Stimulated activated CD4-positive, alpha-beta T cell treated with anti-CD3 and anti-CD28 coated beads, TNF-alpha, amount 100 ng/mL, for 24 hours (primary cell): ENCODE data around the gene IL25.
"Not testable (repeated sequence)": the region's sequence is repeated elsewhere in the genome, so short reads cannot be mapped to it uniquely, and the experiment has no call there.

Source experiments
- DNase-seq, 3 experiments: peaks; one replicate each; pipeline ENCODE4 v3.0.0-alpha.2; 2020; ENCODE audit warnings: low read depth in 3 of 3

Gene IL25

DNA sequence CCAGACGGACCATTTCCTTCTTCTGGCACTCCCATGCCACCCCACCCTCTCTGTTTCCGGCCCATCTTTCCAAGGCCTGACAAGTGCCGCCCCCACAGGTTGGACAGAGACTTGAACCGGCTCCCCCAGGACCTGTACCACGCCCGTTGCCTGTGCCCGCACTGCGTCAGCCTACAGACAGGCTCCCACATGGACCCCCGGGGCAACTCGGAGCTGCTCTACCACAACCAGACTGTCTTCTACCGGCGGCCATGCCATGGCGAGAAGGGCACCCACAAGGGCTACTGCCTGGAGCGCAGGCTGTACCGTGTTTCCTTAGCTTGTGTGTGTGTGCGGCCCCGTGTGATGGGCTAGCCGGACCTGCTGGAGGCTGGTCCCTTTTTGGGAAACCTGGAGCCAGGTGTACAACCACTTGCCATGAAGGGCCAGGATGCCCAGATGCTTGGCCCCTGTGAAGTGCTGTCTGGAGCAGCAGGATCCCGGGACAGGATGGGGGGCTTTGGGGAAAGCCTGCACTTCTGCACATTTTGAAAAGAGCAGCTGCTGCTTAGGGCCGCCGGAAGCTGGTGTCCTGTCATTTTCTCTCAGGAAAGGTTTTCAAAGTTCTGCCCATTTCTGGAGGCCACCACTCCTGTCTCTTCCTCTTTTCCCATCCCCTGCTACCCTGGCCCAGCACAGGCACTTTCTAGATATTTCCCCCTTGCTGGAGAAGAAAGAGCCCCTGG lies 3.1 kb downstream of the IL25 start:
- no peak for DNase-seq

DNA sequence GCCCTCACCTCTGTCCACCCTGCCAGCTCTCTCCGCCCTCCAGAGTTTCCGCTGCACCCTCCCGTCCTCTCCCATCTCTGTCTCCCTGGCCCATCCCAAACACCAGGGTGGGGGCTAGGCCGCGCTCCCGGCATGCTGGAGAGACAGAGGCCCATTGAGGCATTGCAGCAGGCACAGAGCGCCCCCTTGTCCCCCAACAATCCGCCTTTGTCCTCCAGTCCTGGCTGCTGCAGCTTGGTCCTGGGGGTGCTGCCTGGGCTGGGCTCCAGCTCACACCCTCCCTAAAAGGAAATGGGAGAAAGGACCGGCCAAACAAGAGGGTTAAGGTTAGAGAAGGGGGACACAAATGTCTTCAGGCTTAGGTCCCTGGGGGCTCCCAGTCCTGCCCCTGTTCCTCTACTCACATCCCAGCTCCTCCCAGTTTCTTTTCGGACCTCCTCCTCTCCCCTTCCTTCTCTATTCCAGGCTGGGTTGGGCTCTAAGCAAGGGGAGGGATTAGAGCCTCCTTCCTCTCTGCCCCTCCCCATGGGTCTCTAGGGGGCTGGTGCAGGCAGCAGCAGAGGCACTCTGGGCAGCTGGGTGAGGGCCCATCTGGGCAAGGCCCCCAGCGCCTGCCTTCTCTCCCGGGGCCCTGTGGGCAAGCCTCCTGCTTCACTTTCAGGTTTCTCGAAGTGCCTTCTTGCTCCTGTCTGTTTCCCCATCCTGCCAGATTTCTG lies 4.0 kb downstream of the IL25 start, which contains the start of gene CMTM5:
Gene CMTM5, plus strand, starts transcription at position 565 of the 716 bp plus-strand sequence. CDS start 206 bp downstream, outside the sequence.
- no peak for DNase-seq

DNA sequence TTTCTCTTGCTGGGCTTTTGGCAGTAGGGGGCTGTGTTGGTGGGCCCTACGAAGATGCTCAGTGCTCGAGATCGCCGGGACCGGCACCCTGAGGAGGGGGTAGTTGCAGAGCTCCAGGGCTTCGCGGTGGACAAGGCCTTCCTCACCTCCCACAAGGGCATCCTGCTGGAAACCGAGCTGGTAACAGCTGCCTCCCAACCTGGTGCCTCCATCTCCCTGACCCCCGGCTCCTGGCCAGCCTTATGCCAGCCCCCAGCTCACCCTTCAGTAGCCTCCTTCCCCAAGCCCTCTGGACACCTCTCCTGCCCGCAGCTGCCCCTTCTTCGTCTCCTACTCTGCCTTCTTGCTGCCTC lies 4.6 kb downstream of the IL25 start:
- no peak for DNase-seq

DNA sequence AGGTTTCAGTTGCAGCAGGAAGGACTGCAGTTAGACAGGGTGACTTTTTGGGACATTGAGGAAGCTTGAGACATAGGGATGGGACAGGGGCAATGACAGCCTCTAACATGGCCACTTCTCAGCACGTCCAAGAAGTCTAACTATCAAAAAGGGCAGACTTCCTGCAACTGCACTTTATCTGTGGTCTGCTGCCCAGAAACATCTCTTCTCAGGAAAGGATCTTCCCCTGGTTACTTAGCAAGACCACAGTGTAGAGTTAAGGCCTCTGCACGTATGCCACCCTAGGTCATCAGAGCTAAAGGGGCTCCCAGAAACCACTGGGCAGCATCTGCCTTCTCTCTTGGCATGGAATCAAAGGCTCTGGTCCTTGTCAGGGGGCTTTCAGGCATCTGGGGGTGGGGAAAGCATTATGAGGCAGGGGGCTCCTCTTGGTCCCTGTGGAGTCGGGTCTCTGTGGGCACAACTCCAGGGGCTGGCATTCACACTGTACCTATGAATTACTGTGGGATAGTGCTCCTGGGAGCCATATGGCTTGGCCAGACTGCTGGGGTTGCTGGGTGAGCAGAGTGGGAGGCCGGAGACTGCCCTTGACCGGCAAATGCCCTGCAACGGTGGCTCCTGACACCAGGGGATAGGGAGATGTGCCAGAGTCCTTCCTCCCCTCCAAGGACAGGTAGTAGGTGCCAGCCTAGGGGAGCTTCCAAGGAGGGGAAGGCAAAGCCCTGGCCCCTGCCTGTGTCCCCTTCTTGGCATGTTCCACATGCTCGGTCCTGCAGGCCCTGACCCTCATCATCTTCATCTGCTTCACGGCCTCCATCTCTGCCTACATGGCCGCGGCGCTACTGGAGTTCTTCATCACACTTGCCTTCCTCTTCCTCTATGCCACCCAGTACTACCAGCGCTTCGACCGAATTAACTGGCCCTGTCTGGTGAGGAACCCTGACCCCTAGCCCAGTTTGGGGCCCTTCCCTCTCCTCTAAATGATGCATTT lies 5.3 kb downstream of the IL25 start:
- no peak for DNase-seq

DNA sequence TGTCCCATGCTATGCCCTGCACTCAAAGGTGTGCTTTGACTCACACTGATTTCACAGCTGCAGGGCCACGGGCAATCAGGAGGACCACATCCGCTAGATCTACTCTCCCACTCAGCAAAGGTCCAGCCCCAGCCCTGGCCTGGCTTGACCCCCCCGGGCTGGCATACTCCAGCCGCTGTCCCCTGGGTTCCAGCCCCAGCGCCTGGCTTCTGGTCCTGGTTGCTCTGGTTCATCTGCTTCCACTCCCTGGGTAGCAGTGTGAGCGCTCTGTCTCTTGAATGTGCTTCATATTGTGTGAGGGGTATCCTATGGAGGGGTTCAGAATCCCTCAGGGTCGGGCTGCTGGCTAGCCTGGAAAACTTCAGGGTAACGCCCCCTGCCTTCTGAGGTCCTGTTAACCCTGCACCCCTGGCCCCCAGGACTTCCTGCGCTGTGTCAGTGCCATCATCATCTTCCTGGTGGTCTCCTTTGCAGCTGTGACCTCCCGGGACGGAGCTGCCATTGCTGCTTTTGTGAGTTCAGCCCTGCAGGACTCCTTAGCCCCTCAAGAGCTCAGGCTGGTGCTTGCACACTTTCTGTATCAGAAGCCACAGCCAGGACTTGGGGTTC lies 6.1 kb downstream of the IL25 start:
- no peak for DNase-seq

DNA sequence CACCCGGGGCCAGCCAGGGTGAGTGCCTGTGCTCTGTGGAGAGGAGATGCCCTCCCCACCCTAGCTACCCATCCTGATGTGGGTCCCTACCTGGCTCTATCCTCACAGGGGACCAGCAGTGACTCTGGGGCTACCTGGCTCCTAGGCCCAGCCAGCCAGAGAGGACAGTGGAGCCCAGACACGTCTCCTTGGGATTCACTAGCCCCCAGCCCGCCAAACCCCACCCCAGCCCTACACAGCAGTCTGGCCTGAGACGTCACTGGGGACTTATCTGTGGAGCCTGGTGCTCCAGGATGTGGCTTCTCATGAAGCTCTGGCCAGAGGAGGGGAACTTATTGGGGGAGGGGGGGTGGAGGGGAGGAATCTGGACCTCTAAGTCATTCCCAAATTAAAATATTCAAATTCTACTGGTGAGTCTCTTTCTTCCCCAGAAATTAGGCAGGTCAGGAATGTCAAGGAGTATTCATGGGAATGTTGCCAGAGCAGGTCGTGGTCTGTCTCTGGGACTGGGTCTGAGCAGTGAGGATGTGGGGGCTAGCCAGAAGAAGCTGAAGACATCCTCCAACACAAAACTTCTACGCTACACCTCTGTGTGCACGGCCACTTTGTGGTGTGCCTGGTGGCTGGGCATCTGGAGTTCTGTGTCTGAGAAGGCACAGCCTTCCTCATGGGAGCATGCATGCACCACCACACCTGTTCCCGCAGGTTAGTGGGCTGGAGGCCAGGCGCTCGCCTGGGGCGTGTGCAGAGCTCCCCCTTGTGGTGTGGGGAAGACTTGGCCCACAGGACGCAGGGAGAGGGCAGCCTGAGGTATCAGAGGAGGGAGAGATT lies 7.0 kb downstream of the IL25 start:
- DNase-seq: peak; percentile 32 to 60 (median 40)

DNA sequence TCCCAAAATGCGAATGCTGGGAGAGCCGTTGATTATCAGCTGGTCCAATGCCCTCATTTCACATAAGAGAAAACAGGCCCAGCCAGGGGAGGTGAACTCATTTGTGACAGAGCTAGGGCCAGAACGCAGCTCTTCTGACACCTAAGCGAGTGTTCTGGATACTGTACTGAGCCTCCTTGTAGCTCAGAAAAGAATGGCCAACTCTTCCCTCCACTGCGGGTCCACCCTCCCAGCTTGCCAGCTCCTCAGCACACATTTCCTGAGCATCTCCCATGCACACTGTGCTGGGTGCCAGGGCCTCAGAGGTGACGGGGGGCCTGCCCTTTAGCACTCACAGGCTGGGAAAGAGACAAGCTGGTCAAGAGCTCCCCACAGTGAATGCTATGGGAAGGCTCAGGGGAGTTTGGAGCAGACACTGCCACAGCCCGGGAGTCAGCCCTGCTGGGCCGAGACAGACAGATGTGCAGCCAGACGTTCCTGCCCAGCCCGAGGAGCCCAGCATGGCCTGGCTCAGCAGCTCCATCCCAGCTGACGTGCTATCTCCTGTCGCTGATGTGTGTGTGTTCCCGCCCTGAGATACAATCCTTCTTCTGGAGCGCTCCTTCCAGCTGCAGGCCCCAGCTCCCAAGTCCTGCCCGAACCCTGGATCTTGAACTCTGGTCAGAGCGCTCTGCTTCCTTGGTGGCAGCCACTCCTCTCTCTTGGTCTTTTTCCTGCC lies 7.7 kb downstream of the IL25 start:
- DNase-seq: no peak

- DNase-seq: no peak
Measured at GRCh38 chr14:23380976-23381375, 8.4 kb downstream of the IL25 start.

DNA sequence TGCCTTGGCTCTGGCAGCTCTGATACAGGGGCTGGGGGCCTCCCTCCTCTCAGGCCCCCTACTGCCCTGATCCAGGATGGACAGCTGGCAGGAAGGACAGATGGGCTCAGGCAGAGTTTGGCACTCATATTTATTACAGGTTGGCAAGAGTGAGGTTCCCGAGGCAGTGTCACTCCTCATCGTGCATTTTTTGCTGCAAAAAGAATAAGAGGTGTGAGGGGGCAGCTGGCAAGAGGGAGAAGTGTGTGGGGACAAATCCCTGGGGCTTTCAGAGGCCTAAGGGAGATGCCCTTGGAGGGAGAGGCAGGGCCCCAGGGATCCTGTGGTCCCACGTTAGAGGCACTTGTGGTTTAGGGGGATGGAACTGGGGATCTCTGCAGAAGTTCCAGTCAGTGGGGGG lies 9.3 kb downstream of the IL25 start:
- no peak for DNase-seq

DNA sequence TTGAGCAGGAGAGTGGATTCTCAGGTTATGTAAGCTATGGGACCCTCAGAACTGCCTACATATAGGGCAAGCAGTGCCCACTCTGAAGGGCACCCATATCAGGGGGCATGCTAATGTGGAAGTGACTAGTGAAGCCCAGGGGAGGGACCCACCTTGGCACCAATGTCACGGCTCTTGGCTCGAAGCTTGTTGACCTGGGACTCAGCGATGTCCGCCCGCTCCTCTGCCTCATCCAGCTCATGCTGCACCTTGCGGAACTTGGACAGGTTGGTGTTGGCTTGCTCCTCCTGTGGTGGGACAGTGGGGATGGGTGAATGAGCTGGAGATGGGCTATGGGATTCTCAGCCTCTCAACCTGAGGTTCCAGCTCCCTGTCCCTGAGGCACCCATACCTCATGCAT lies 9.7 kb downstream of the IL25 start:
- no peak for DNase-seq

GRCh38 chr14:23382731-23383440 lies 10.3 kb downstream of the IL25 start:
- no peak for DNase-seq

- no peak for DNase-seq
Measured at GRCh38 chr14:23384364-23385080, 11.9 kb downstream of the IL25 start.

DNA sequence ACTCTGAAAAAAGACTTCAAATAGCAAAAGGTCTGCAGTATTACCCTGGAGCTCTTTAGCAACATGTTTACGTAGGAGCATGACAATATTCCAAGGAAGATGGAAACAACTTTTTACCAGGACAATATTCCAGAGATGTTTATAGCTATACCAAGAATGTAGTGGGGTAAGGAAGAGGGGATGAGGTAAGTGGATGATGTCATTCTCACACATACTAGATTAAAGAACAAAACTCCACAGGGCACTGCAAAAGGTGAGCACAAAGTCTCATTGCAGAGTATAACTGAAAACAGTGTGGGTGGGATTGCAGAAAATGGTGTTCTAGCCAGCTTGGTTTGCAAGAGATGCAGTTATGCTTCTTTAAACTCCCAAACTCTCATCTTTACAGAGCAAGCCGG lies 12.6 kb downstream of the IL25 start:
- no peak for DNase-seq

- no peak for DNase-seq
Measured at GRCh38 chr14:23385642-23386265, 13.1 kb downstream of the IL25 start.

- DNase-seq: not testable (repeated sequence)
Measured at GRCh38 chr14:23386266-23386657, 13.7 kb downstream of the IL25 start.

- no peak for DNase-seq
Measured at GRCh38 chr14:23386999-23387398, 14.4 kb downstream of the IL25 start.

GRCh38 chr14:23387916-23388882 lies 15.6 kb downstream of the IL25 start:
- DNase-seq: no peak
